CD4-positive, alpha-beta memory T cell (primary cell): Measurements from ENCODE around the gene COQ7. TPM values are rescaled to one million over a fixed set of nuclear protein-coding genes. Genes with fewer than 3 reads are reported as not detected.
A peak's percentile ranks its signal among the peaks of the same experiment; 100 is the strongest.

Source experiments
- CTCF ChIA-PET: fragments of 350-600 bp; sonication (Branson Sonifier 250); formaldehyde crosslinking; loops from one replicate; lab custom pipeline; 2021; ENCODE audit warnings: inconsistent platforms; ENCODE audit not compliant: partially characterized antibody; lab: Charles Lee
- POLR2A ChIA-PET: fragments of 350-600 bp; sonication (Branson Sonifier 250); formaldehyde crosslinking; loops from one replicate; lab custom pipeline; 2021; ENCODE audit not compliant: partially characterized antibody; lab: Charles Lee
- DNase-seq, 5 donors: peaks; one replicate each; pipeline versions ENCODE4 v3.0.0 to v3.0.0-alpha.2; 2020 to 2022; ENCODE audit warnings: mixed read lengths in 1 of 5
- H3K27ac ChIP-seq: one replicate; pipeline ENCODE4 v1.7.0; 2013; ENCODE audit warnings: low read depth, low read length
- H3K27me3 ChIP-seq: 2 replicates; pipeline ENCODE4 v1.7.0; 2013; ENCODE audit warnings: mild to moderate bottlenecking, low read length, moderate library complexity; ENCODE audit not compliant: insufficient read depth
- H3K36me3 ChIP-seq: 2 replicates; pipeline ENCODE4 v1.7.0; 2013; ENCODE audit warnings: mild to moderate bottlenecking, low read length, moderate library complexity; ENCODE audit not compliant: insufficient read depth
- H3K4me1 ChIP-seq: 2 replicates; pipeline ENCODE4 v1.7.0; 2013; ENCODE audit warnings: mild to moderate bottlenecking, low read length, moderate library complexity; ENCODE audit not compliant: insufficient read depth
- H3K4me3 ChIP-seq, 2 donors: one replicate each; pipeline ENCODE4 v1.7.0; 2013; ENCODE audit warnings: low read length in 2 of 2, mild to moderate bottlenecking in 1 of 2
- H3K9me3 ChIP-seq, 2 donors: one replicate each; pipeline ENCODE4 v1.7.0; 2013; ENCODE audit warnings: low read length in 2 of 2, control low read depth in 1 of 2; ENCODE audit not compliant: control insufficient read depth in 1 of 2
- H3K27ac Mint-ChIP-seq, 7 donors: one replicate each; pipeline ENCODE4 v1.8.0; 2020 to 2021; ENCODE audit warnings: mixed read lengths in 7 of 7, mild to moderate bottlenecking in 6 of 7, inconsistent platforms in 3 of 7, moderate library complexity in 3 of 7
- H3K27me3 Mint-ChIP-seq, 2 donors: one replicate each; pipeline ENCODE4 v1.8.0; 2020 to 2021; ENCODE audit warnings: mixed read lengths in 2 of 2
- H3K36me3 Mint-ChIP-seq, 2 donors: one replicate each; pipeline ENCODE4 v1.8.0; 2020 to 2021; ENCODE audit warnings: mixed read lengths in 2 of 2, inconsistent platforms in 1 of 2, mild to moderate bottlenecking in 1 of 2
- H3K4me1 Mint-ChIP-seq, 4 donors: one replicate each; pipeline ENCODE4 v1.8.0; 2020 to 2021; ENCODE audit warnings: mixed read lengths in 4 of 4, mild to moderate bottlenecking in 1 of 4
- H3K4me3 Mint-ChIP-seq, 8 donors: one replicate each; pipeline ENCODE4 v1.8.0; 2020 to 2021; ENCODE audit warnings: mixed read lengths in 8 of 8, mild to moderate bottlenecking in 7 of 8, moderate library complexity in 6 of 8, inconsistent platforms in 3 of 8
- H3K9me3 Mint-ChIP-seq, 8 donors: one replicate each; pipeline ENCODE4 v1.8.0; 2020 to 2021; ENCODE audit warnings: mixed read lengths in 8 of 8, mild to moderate bottlenecking in 5 of 8, inconsistent platforms in 3 of 8, moderate library complexity in 1 of 8
- intact Hi-C: fragments of 100-400 bp; cut with micrococcal nuclease; formaldehyde crosslinking; loops from one replicate; pipeline ENCODE4 v1.15.1; 2023
- polyA plus RNA-seq, 2 donors: library from polyadenylated mRNA; unstranded; fragments of 300-500 nt; fragmentation: Illumina TruSeq; gene quantifications; one replicate each; pipeline ENCODE4 v1.2.3, GENCODE V29; 2021
- total RNA-seq, 2 experiments: library from RNA; stranded (reverse); gene quantifications; one replicate each; pipeline ENCODE4 v1.2.3, GENCODE V29; 2021

The COQ7 gene
- total and polyA plus RNA-seq, 4 experiments from 2014 or later: 12.8 to 19.2 (median 17.0) TPM

- Mint-ChIP-seq H3K27ac (peak overlapping the region in 4 of 7 donors; percentile 23 to 52 (median 31)), H3K9me3 (peaks cover 0 to 3% (median 0%) of the 10 kb centered on the region in 8 donors), H3K36me3 (peaks cover 20 to 28% of the 10 kb centered on the region in 2 donors), H3K4me1 (peaks cover 2 to 22% (median 11%) of the 10 kb centered on the region in 4 donors), H3K4me3 (no peak overlapping the region), H3K27me3 (peaks cover 0 to 2% of the 10 kb centered on the region in 2 donors)
- Histone ChIP-seq H3K27me3 (no peaks in the 10 kb centered on the region), H3K27ac (no peak overlapping the region), H3K4me1 (peaks cover 9% of the 10 kb centered on the region), H3K9me3 (no peaks in the 10 kb centered on the region), H3K4me3 (no peak overlapping the region), H3K36me3 (peaks cover 8% of the 10 kb centered on the region)
- DNase-seq: peak; percentile 27 to 57 (median 37)
- ChIA-PET CTCF (interaction anchor here (1.2 to 2.9 kb wide), 3 partner anchors 14 to 436 kb away, joined by 3 to 10 read pairs (median 4); partner anchors contain the start of gene ARL6IP1), POLR2A (no interaction called here)
- intact Hi-C loops: no loop called here
These were observed 4.7 kb downstream of the COQ7 start for GRCh38 chr16:19071811-19072777.

DNA sequence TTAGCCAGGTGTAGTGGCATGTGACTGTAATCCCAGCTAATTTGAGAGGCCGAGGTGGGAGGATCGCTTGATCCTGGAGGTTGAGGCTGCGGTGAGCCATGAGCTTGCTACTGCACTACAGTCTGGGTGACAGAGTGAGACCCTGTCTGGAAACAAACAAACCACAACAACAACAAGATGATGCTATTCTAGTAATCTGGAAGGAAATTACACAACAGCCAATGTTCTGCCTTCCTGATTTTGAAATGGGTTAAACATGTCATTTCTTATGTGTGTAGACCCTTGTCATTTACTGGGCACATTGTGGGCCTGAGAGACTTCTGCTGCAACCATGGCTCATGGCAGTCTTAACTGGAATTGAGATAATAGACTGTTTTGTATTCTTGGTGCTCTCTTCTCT lies 5.9 kb downstream of the COQ7 start:
- DNase-seq: no peak
- intact Hi-C loops: no loop called here
- peaks cover 8% of the 10 kb centered on the region for H3K36me3 ChIP-seq
- POLR2A ChIA-PET: no interaction called here
- H3K9me3 Mint-ChIP-seq: no peaks in the 10 kb centered on the region
- peaks cover 7% of the 10 kb centered on the region for H3K4me1 ChIP-seq
- CTCF ChIA-PET: interaction anchor here (2.9 kb wide), 1 partner anchor 13 kb away, joined by 10 read pairs; no protein-coding TSS in a partner anchor
- no peak overlapping the region for H3K4me3 Mint-ChIP-seq
- H3K27me3 Mint-ChIP-seq: no peaks in the 10 kb centered on the region
- peak overlapping the region in 1 of 7 donors; percentile 30 for H3K27ac Mint-ChIP-seq
- H3K4me1 Mint-ChIP-seq: peaks cover 0 to 9% (median 5%) of the 10 kb centered on the region in 4 donors
- H3K27ac ChIP-seq: no peak overlapping the region
- no peak overlapping the region for H3K4me3 ChIP-seq
- H3K9me3 ChIP-seq: no peaks in the 10 kb centered on the region
- H3K27me3 ChIP-seq: no peaks in the 10 kb centered on the region
- H3K36me3 Mint-ChIP-seq: peaks cover 27% of the 10 kb centered on the region in 2 donors

GRCh38 chr16:19073863-19074262 lies 6.4 kb downstream of the COQ7 start:
- Mint-ChIP-seq H3K36me3 (peaks cover 31 to 32% of the 10 kb centered on the region in 2 donors), H3K4me3 (peak overlapping the region in 1 of 8 donors; percentile 28), H3K4me1 (peaks cover 0 to 8% (median 4%) of the 10 kb centered on the region in 4 donors), H3K27ac (peak overlapping the region in 1 of 7 donors; percentile 30), H3K9me3 (no peaks in the 10 kb centered on the region), H3K27me3 (no peaks in the 10 kb centered on the region)
- DNase-seq: no peak
- POLR2A ChIA-PET: no interaction called here
- CTCF ChIA-PET: interaction anchor here (1.3 to 2.9 kb wide), 2 partner anchors 11 to 12 kb away, joined by 3 to 10 read pairs; no protein-coding TSS in a partner anchor
- Histone ChIP-seq H3K27me3 (no peaks in the 10 kb centered on the region), H3K4me3 (no peak overlapping the region), H3K9me3 (no peaks in the 10 kb centered on the region), H3K36me3 (peaks cover 8% of the 10 kb centered on the region), H3K4me1 (peaks cover 2% of the 10 kb centered on the region), H3K27ac (no peak overlapping the region)
- intact Hi-C loops: no loop called here

DNA sequence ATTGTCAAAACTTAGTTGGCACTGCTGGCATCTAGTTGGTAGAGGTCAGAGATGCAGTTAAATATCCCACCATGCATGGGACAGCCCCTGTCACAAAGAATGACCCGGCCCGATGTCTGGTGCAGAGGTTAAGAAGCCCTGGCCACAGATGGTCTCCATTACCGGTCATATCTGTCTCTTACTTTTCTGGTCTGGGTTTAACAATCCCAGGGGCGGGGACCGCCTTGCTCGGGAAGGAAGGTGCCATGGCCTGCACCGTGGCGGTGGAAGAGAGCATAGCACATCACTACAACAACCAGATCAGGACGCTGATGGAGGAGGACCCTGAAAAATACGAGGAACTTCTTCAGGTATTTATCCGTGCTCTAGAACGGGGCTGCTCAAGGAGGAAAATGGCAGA lies 8.1 kb downstream of the COQ7 start:
- CTCF ChIA-PET: interaction anchor here (1.2 kb wide), 1 partner anchor 12 kb away, joined by 3 read pairs; no protein-coding TSS in a partner anchor
- intact Hi-C loops: no loop called here
- peaks cover 33 to 41% of the 10 kb centered on the region in 2 donors for H3K36me3 Mint-ChIP-seq
- no peak for DNase-seq
- no peaks in the 10 kb centered on the region for H3K27me3 Mint-ChIP-seq
- POLR2A ChIA-PET: no interaction called here
- no peaks in the 10 kb centered on the region for H3K4me1 ChIP-seq
- H3K9me3 ChIP-seq: no peaks in the 10 kb centered on the region
- peak overlapping the region in 1 of 7 donors; percentile 35 for H3K27ac Mint-ChIP-seq
- peaks cover 8% of the 10 kb centered on the region for H3K36me3 ChIP-seq
- peaks cover 0 to 8% (median 0%) of the 10 kb centered on the region in 4 donors for H3K4me1 Mint-ChIP-seq
- H3K4me3 Mint-ChIP-seq: no peak overlapping the region
- H3K4me3 ChIP-seq: no peak overlapping the region
- no peak overlapping the region for H3K27ac ChIP-seq
- H3K9me3 Mint-ChIP-seq: no peaks in the 10 kb centered on the region
- no peaks in the 10 kb centered on the region for H3K27me3 ChIP-seq

- Histone ChIP-seq H3K36me3 (peaks cover 8% of the 10 kb centered on the region), H3K27ac (no peak overlapping the region), H3K27me3 (no peaks in the 10 kb centered on the region), H3K4me1 (no peaks in the 10 kb centered on the region), H3K9me3 (no peaks in the 10 kb centered on the region), H3K4me3 (no peak overlapping the region)
- POLR2A ChIA-PET: no interaction called here
- DNase-seq: no peak
- peaks cover 0 to 1% (median 0%) of the 10 kb centered on the region in 8 donors for H3K9me3 Mint-ChIP-seq
- no peak overlapping the region for H3K4me3 Mint-ChIP-seq
- intact Hi-C loops: no loop called here
- peaks cover 38 to 48% of the 10 kb centered on the region in 2 donors for H3K36me3 Mint-ChIP-seq
- CTCF ChIA-PET: interaction anchor here (1.0 to 1.3 kb wide), 2 partner anchors 8 to 9 kb away, joined by 3 to 5 read pairs; no protein-coding TSS in a partner anchor
- H3K4me1 Mint-ChIP-seq: no peaks in the 10 kb centered on the region
- no peak overlapping the region for H3K27ac Mint-ChIP-seq
- no peaks in the 10 kb centered on the region for H3K27me3 Mint-ChIP-seq
These were observed 10.5 kb downstream of the COQ7 start for GRCh38 chr16:19077879-19078278.

- no peaks in the 10 kb centered on the region for H3K27me3 ChIP-seq
- intact Hi-C loops: no loop called here
- H3K4me3 Mint-ChIP-seq: no peak overlapping the region
- H3K4me1 ChIP-seq: peaks cover 11% of the 10 kb centered on the region
- CTCF ChIA-PET: interaction anchor here (3.9 to 6.7 kb wide), 2 partner anchors 96 to 420 kb away, joined by 26 to 102 read pairs; no protein-coding TSS in a partner anchor
- H3K36me3 Mint-ChIP-seq: peaks cover 14 to 22% of the 10 kb centered on the region in 2 donors
- no peaks in the 10 kb centered on the region for H3K36me3 ChIP-seq
- H3K27me3 Mint-ChIP-seq: peaks cover 0 to 1% of the 10 kb centered on the region in 2 donors
- no peaks in the 10 kb centered on the region for H3K9me3 ChIP-seq
- H3K27ac Mint-ChIP-seq: no peak overlapping the region
- no peak for DNase-seq
- H3K4me1 Mint-ChIP-seq: peaks cover 0 to 2% (median 0%) of the 10 kb centered on the region in 4 donors
- POLR2A ChIA-PET: interaction anchor here (1.7 kb wide), 1 partner anchor 419 kb away, joined by 4 read pairs; no protein-coding TSS in a partner anchor
- H3K27ac ChIP-seq: no peak overlapping the region
- H3K9me3 Mint-ChIP-seq: peaks cover 0 to 1% (median 0%) of the 10 kb centered on the region in 8 donors
- H3K4me3 ChIP-seq: no peak overlapping the region
These were observed 16.3 kb downstream of the COQ7 start for GRCh38 chr16:19083670-19084069.
